ENCODE results near the gene OR8G1.
"Not testable (repeated sequence)": the region's sequence is repeated elsewhere in the genome, so short reads cannot be mapped to it uniquely, and the experiment has no call there.

OR8G1 gene

GRCh38 chr11:124233376-124233775 lies 7.5 kb upstream of the OR8G1 start:
- DNase-seq (ENCODE audit: low read depth in 4 of 4, low spot score in 1 of 4) = no peak

- DNase-seq (ENCODE audit: low read depth in 4 of 4, low spot score in 1 of 4) = no peak
Observed at GRCh38 chr11:124238512-124238911, 2.4 kb upstream of the OR8G1 start.

GRCh38 chr11:124249869-124250268 lies 9.0 kb downstream of the OR8G1 start:
- DNase-seq (ENCODE audit: low read depth in 4 of 4, low spot score in 1 of 4) = not testable (repeated sequence)

GRCh38 chr11:124256076-124256475 lies 15.2 kb downstream of the OR8G1 start, which contains the start of gene OR8G5:
Gene OR8G5 (plus strand): TSS chr11:124256376. CDS start chr11:124264932, 8,556 bp downstream.
- no peak for DNase-seq (ENCODE audit: low read depth in 4 of 4, low spot score in 1 of 4)

GRCh38 chr11:124265041-124265440 lies 24.1 kb downstream of the OR8G1 start:
- not testable (repeated sequence) for DNase-seq (ENCODE audit: low read depth in 4 of 4, low spot score in 1 of 4)

- not testable (repeated sequence) for DNase-seq (ENCODE audit: low read depth in 4 of 4, low spot score in 1 of 4)
Observed at GRCh38 chr11:124270886-124271285, 30.0 kb downstream of the OR8G1 start.

- DNase-seq (ENCODE audit: low read depth in 4 of 4, low spot score in 1 of 4) = no peak
Observed at GRCh38 chr11:124274000-124274399, 33.1 kb downstream of the OR8G1 start.

- DNase-seq (ENCODE audit: low read depth in 4 of 4, low spot score in 1 of 4) = no peak
Observed at GRCh38 chr11:124276081-124276480, 35.2 kb downstream of the OR8G1 start.

GRCh38 chr11:124277207-124277606 lies 36.3 kb downstream of the OR8G1 start:
- no peak for DNase-seq (ENCODE audit: low read depth in 4 of 4, low spot score in 1 of 4)

GRCh38 chr11:124277804-124278203 lies 36.9 kb downstream of the OR8G1 start:
- DNase-seq (ENCODE audit: low read depth in 4 of 4, low spot score in 1 of 4) = no peak

- no peak for DNase-seq (ENCODE audit: low read depth in 4 of 4, low spot score in 1 of 4)
Observed at GRCh38 chr11:124278261-124278660, 37.4 kb downstream of the OR8G1 start.

- no peak for DNase-seq (ENCODE audit: low read depth in 4 of 4, low spot score in 1 of 4)
Observed at GRCh38 chr11:124285610-124286344, 44.9 kb downstream of the OR8G1 start.

GRCh38 chr11:124294687-124295086 lies 53.8 kb downstream of the OR8G1 start:
- no peak for DNase-seq (ENCODE audit: low read depth in 4 of 4, low spot score in 1 of 4)

- no peak for DNase-seq (ENCODE audit: low read depth in 4 of 4, low spot score in 1 of 4)
Observed at GRCh38 chr11:124296016-124296415, 55.1 kb downstream of the OR8G1 start.

- no peak for DNase-seq (ENCODE audit: low read depth in 4 of 4, low spot score in 1 of 4)
Observed at GRCh38 chr11:124297921-124298320, 57.0 kb downstream of the OR8G1 start.

- no peak for DNase-seq (ENCODE audit: low read depth in 4 of 4, low spot score in 1 of 4)
Observed at GRCh38 chr11:124301548-124301947, 60.7 kb downstream of the OR8G1 start.

GRCh38 chr11:124302347-124303125 lies 61.6 kb downstream of the OR8G1 start:
- no peak for DNase-seq (ENCODE audit: low read depth in 4 of 4, low spot score in 1 of 4)

All from stimulated activated CD4-positive, alpha-beta T cell treated with anti-CD3 and anti-CD28 coated beads, Interleukin-1b, Interleukin-23, amount 100 ng/mL, for 24 hours (primary cell).